ENCODE measurements around the gene TEX48. TPM values are rescaled to one million over a fixed set of nuclear protein-coding genes. Genes with fewer than 3 reads are reported as not detected.

TEX48 gene
- total RNA-seq, 1 experiment from 2014 or later: not detected

DNA sequence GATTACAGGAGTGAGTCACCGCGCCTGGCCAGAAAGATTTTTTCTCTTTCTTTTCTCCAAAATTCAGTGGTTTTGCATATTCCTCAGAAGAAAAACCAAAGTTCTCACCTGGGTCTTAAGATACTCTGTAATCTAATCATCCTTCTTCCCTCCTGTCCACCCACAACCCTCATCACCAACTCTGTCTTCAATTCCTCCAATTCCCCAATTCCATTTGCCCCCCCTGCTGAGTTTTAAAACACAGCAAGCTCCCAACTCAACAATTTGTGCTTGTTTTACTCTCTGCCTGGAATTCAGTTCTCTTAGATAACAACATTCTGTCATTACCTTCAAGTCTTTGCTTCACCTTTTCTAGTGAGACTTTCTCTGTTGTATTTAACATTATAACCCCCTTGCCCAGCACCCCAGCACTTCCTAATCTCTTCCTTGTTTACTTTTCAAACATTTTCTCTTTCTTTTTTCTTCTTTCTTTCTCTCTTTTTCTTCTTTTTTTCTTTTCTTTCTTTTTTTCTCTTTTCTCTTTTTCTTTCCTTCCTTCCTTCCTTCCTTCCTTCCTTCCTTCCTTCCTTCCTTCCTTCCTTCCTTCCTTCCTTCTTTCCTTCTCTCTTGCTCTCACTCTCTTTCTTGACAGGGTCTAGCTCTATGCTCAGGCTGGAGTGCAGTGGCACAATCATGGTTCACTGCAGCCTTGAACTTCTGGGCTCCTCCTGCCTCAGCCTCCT is 7.8 kb downstream of the TEX48 start:
- ATAC-seq (no peak), DNase-seq (ENCODE audit: low read depth, low spot score) (no peak)
- TF ChIP-seq SIN3A (IDR thresholded peaks at IDR 0.05; ENCODE audit: borderline replicate concordance, insufficient read depth, low read depth, low read length): no peak
- no peak for TF ChIP-seq POLR2AphosphoS5 (IDR thresholded peaks at IDR 0.05; ENCODE audit: low read depth, low read length)
- TF ChIP-seq CTCF (IDR thresholded peaks at IDR 0.05): no peak
- TF ChIP-seq REST (IDR thresholded peaks at IDR 0.05; ENCODE audit: insufficient read depth in 1 of 2, low read depth in 2 of 2, low read length in 1 of 2): no peak
- no peak for TF ChIP-seq TCF7L2 (IDR thresholded peaks at IDR 0.05; ENCODE audit: low read depth, low read length)
- ChIA-PET CTCF (no interaction called here), POLR2A (no interaction called here)
- Histone ChIP-seq H3K4me3 (ENCODE audit: low read depth in 2 of 2, low read length in 2 of 2) (no peak overlapping the region), H3K27ac (ENCODE audit: low read length) (no peak overlapping the region), H3K27me3 (ENCODE audit: control insufficient read depth, insufficient read depth, low read length) (no peaks in the 10 kb centered on the region), H3K36me3 (ENCODE audit: control insufficient read depth, insufficient read depth, low read length) (no peaks in the 10 kb centered on the region), H3K9me3 (ENCODE audit: control insufficient read depth, insufficient read depth, low read depth, low read length) (no peaks in the 10 kb centered on the region), H3K4me1 (ENCODE audit: control insufficient read depth, insufficient read depth, low read length) (no peaks in the 10 kb centered on the region)
- BruUV-seq (replicated peaks): no TSS peak
- in situ Hi-C loops (cut with HindIII; ENCODE audit: low pct_unique_long_range_greater_than_20kb, low sequenced_read_pairs): no loop called here
- intact Hi-C loops (cut with micrococcal nuclease; ENCODE audit: unreplicated experiment): no loop called here

GRCh38 chr9:114671605-114672004 is 10.4 kb downstream of the TEX48 start:
- ATAC-seq (no peak), DNase-seq (ENCODE audit: low read depth, low spot score) (no peak)
- Histone ChIP-seq H3K27ac (ENCODE audit: low read length) (no peak overlapping the region), H3K27me3 (ENCODE audit: control insufficient read depth, insufficient read depth, low read length) (no peaks in the 10 kb centered on the region), H3K9me3 (ENCODE audit: control insufficient read depth, insufficient read depth, low read depth, low read length) (no peaks in the 10 kb centered on the region), H3K4me3 (ENCODE audit: low read depth in 2 of 2, low read length in 2 of 2) (no peak overlapping the region), H3K4me1 (ENCODE audit: control insufficient read depth, insufficient read depth, low read length) (no peaks in the 10 kb centered on the region), H3K36me3 (ENCODE audit: control insufficient read depth, insufficient read depth, low read length) (no peaks in the 10 kb centered on the region)
- ChIA-PET POLR2A (no interaction called here), CTCF (no interaction called here)
- intact Hi-C loops (cut with micrococcal nuclease; ENCODE audit: unreplicated experiment) (no loop called here), in situ Hi-C loops (cut with HindIII; ENCODE audit: low pct_unique_long_range_greater_than_20kb, low sequenced_read_pairs) (no loop called here)
- TF ChIP-seq SIN3A (IDR thresholded peaks at IDR 0.05; ENCODE audit: borderline replicate concordance, insufficient read depth, low read depth, low read length): no peak
- no peak for TF ChIP-seq REST (IDR thresholded peaks at IDR 0.05; ENCODE audit: insufficient read depth in 1 of 2, low read depth in 2 of 2, low read length in 1 of 2)
- BruUV-seq (replicated peaks): no TSS peak
